Measurements from ENCODE around the gene CAMK1D. TPM values are rescaled to one million over a fixed set of nuclear protein-coding genes. Genes with fewer than 3 reads are reported as not detected.

The CAMK1D gene
- total RNA-seq, 1 donor from 2014 or later: 58.8 TPM

DNA sequence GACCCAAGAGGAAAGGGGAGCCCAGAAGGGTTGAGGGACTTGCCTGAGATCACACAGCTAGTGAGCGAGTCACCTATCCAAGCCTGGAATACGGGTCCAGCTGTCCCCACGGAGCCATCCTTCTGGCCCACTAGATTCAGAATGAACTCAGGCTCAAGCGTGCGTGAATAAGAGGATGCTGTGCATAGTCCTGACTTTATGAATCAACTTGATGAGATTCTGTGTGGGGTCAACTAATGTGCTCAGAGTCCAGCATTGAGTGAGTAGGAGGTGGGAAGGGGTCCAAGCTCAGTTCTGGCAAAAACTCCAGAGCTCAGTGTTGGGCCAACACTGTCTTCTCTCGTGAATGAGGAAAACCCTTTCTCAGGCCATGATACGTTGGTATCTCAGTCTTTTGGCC, 41.4 kb downstream of the CAMK1D start:
- intact Hi-C loops (cut with micrococcal nuclease): no loop called here
- ChIA-PET CTCF (interaction anchor here (0.6 kb wide), 1 partner anchor 176 kb away, joined by 3 read pairs; no protein-coding TSS in a partner anchor), POLR2A (no interaction called here)
- no peaks in the 10 kb centered on the region for H3K27me3 Mint-ChIP-seq
- peaks cover 19% of the 10 kb centered on the region for H3K36me3 Mint-ChIP-seq (ENCODE audit: low read depth)
- no peak for TF ChIP-seq CTCF (IDR thresholded peaks at IDR 0.05)
- H3K9me3 Mint-ChIP-seq: no peaks in the 10 kb centered on the region
- ATAC-seq (ENCODE audit: low read depth): no peak
- no peak for DNase-seq
- no peak overlapping the region for H3K4me3 Mint-ChIP-seq
- H3K27ac Mint-ChIP-seq: no peak overlapping the region
- H3K4me1 Mint-ChIP-seq: peaks cover 60% of the 10 kb centered on the region

DNA sequence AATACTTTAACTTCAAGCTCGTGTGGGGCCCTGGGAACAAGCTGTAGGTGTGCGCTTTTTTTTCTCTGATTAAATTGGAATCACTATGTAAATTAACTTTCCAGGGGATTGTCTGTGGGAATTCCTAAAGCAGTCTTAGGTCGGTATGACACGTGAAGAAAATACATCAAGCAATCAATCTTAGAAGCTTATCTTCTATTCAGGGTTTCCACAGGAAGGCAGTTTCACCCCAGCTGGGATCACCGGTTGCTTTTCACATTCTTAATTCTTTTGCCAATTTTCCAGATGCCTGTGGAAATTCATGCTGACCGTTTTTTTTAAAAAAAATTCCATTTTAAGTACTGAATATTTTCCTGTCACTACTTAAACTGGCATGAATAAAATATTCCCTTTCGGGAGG, 41.9 kb downstream of the CAMK1D start:
- intact Hi-C loops (cut with micrococcal nuclease): no loop called here
- no peak for DNase-seq
- Mint-ChIP-seq H3K9me3 (no peaks in the 10 kb centered on the region), H3K36me3 (ENCODE audit: low read depth) (peaks cover 20% of the 10 kb centered on the region), H3K27ac (no peak overlapping the region), H3K4me1 (peaks cover 61% of the 10 kb centered on the region), H3K27me3 (no peaks in the 10 kb centered on the region), H3K4me3 (no peak overlapping the region)
- no peak for ATAC-seq (ENCODE audit: low read depth)
- ChIA-PET CTCF (no interaction called here), POLR2A (interaction anchor here (0.6 to 0.8 kb wide), 2 partner anchors 169 to 243 kb away, joined by 3 to 9 read pairs; no protein-coding TSS in a partner anchor)
- TF ChIP-seq CTCF (IDR thresholded peaks at IDR 0.05): no peak

DNA sequence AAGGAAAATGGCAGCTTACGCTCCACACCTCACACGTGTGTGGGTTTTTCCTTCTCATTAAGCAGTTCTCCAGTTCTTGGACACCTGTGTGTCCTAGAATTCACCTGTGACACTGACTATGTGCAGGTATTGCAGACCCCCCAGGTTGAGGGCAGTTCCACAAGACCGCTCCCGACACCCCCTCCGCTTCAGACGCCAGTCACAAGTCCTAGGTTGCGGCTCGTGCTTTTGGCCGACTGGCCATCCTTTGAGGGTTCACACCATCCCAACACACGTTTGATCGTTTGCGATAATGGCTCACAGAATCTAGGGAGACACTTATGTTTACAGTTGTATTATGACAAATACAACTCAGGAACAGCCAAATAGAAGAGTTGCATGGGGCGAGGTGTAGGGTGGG, 44.5 kb downstream of the CAMK1D start:
- POLR2A ChIA-PET: no interaction called here
- peaks cover 56% of the 10 kb centered on the region for H3K4me1 Mint-ChIP-seq
- DNase-seq (no peak), ATAC-seq (ENCODE audit: low read depth) (no peak)
- no peaks in the 10 kb centered on the region for H3K27me3 Mint-ChIP-seq
- no peak overlapping the region for H3K4me3 Mint-ChIP-seq
- no peaks in the 10 kb centered on the region for H3K9me3 Mint-ChIP-seq
- intact Hi-C loops (cut with micrococcal nuclease): no loop called here
- no peak overlapping the region for H3K27ac Mint-ChIP-seq
- no peak for TF ChIP-seq CTCF (IDR thresholded peaks at IDR 0.05)
- CTCF ChIA-PET: no interaction called here
- H3K36me3 Mint-ChIP-seq (ENCODE audit: low read depth): peaks cover 30% of the 10 kb centered on the region

DNA sequence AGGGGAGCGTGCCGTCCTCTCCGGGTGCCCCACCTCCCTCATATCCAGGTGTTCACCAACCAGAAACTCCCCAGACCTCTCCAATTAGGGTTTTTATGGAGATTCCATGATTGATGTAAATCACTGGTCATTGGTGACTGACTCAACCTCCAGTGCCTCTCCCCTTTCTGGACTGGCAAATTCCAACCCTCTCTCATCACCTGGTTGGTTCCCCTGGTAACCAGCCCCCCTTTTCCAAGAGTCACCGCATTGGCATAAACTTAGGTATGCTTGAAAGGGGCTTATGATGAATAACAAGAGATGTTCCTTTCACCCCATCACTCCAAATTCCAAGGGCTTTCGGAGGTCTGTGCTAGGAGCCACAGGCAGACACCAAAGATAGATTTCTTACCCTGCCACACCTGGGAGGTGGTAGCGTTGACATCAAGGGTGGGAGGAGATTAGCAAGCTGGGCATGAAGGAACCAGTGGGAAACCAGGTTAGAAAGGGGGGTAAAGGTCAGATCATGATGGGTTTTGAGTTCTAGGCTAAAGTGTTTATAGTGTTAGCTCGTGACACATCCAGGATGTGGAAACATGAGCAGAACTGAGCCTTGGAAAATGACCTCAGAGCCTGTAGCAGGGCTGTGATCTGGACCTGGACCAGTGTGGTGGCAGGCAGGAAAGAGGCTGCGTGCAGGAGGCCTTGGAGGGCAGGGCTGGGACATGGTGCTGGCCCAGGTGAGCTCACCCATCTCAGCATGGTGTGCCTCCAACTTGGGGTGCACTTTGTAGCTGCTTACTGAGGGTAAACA, 45.1 kb downstream of the CAMK1D start:
- Mint-ChIP-seq H3K36me3 (ENCODE audit: low read depth) (peaks cover 28% of the 10 kb centered on the region), H3K9me3 (no peaks in the 10 kb centered on the region), H3K27me3 (no peaks in the 10 kb centered on the region), H3K4me3 (no peak overlapping the region), H3K27ac (no peak overlapping the region), H3K4me1 (peaks cover 53% of the 10 kb centered on the region)
- POLR2A ChIA-PET: interaction anchor here (0.6 to 0.7 kb wide), 2 partner anchors 13 to 227 kb away, joined by 6 read pairs; no protein-coding TSS in a partner anchor
- intact Hi-C loops (cut with micrococcal nuclease): no loop called here
- TF ChIP-seq CTCF (IDR thresholded peaks at IDR 0.05): no peak
- ATAC-seq (ENCODE audit: low read depth): no peak
- no peak for DNase-seq
- CTCF ChIA-PET: no interaction called here

DNA sequence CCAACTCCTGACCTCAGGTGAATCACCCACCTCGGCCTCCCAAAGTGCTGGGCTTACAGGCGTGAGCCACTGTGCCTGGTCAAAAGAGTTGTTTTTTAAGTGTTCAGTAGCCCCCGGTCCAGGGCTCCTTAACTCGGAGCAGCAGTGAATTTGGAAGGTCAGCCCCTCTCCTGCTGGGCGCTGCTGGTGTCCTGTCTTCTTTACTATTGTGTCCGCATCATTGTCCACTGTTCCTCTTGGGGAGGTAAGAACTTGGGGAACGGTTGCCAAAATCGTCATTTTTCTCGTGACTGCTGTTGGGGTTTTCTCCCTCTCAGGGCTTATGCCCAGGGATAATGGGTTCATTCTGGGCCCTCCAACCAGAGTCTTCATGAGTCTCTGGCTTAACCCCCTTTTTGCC, 46.7 kb downstream of the CAMK1D start:
- peaks cover 45% of the 10 kb centered on the region for H3K4me1 Mint-ChIP-seq
- peaks cover 28% of the 10 kb centered on the region for H3K36me3 Mint-ChIP-seq (ENCODE audit: low read depth)
- CTCF ChIA-PET: no interaction called here
- H3K4me3 Mint-ChIP-seq: no peak overlapping the region
- TF ChIP-seq CTCF (IDR thresholded peaks at IDR 0.05): no peak
- no peaks in the 10 kb centered on the region for H3K27me3 Mint-ChIP-seq
- DNase-seq (no peak), ATAC-seq (ENCODE audit: low read depth) (no peak)
- H3K9me3 Mint-ChIP-seq: no peaks in the 10 kb centered on the region
- intact Hi-C loops (cut with micrococcal nuclease): no loop called here
- H3K27ac Mint-ChIP-seq: no peak overlapping the region
- POLR2A ChIA-PET: no interaction called here

Data from activated B cell treated with CpG ODN at 0.5 μM for 24 hours (primary cell).